ENCODE measurements around the gene SPAAR. TPM values are rescaled to one million over a fixed set of nuclear protein-coding genes. Genes with fewer than 3 reads are reported as not detected.
"Not testable (repeated sequence)": the region's sequence is repeated elsewhere in the genome, so short reads cannot be mapped to it uniquely, and the experiment has no call there.

SPAAR gene
- total RNA-seq, 1 experiment from 2014 or later = 0.72 TPM

DNA sequence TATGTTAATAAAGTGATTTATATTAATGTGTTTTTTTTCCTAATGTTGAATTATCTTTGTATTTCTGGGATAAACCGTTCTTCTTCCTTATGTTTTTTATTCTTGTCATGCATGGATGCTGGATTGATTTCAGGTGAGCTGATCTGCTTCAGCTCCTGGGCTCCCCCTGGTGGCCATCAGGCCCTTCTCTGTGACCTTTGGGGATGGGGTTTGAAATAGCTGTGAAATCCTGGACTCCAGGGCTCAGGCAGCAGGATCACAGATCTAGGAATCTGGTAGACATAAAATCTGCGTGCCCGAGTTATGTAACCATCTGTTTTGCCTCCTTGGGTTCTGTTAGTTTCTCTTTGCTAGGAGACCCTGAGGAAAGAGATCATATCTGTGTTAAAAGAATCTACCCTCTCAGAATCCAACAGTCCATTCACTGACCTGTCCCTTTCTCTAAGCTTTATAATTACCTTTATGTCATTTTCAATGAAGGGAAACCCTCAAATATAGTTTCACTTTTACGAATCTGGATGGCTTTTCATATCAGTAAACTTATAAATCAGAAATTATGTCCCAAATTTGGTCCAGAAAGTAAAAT lies 26.9 kb upstream of the SPAAR start:
- CTCF ChIA-PET = interaction anchor here (0.5 to 1.7 kb wide), 49 partner anchors 8 to 1406 kb away, joined by 3 to 63 read pairs (median 4); partner anchors contain the start of genes HINT2 and NPR2

DNA sequence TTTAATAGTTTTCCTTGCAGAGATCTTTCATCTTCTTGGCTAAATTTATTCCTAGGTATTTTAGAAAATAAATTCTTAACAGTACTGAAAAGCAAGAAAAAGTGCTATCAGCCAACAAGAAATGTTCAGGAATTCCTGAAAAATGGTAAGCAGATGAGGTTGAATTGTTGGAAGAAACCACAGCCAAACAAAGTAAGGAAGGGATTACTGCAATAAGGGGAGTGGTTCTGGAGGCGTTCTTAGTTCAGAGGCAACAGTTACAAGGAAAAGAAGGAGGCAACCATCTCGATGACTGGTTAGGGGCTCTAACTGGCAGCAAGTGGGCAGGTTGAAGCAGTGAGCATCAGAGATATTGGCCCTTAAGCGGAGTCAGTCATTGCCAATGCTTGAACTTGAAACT lies 26.3 kb upstream of the SPAAR start:
- Mint-ChIP-seq H3K27me3 (ENCODE audit: insufficient read depth, unreplicated experiment) (peaks cover 11% of the 10 kb centered on the region), H3K9me3 (ENCODE audit: unreplicated experiment) (no peaks in the 10 kb centered on the region), H3K27ac (ENCODE audit: low read depth, unreplicated experiment) (no peak overlapping the region), H3K4me3 (ENCODE audit: unreplicated experiment) (no peak overlapping the region), H3K4me1 (ENCODE audit: insufficient read depth, unreplicated experiment) (peaks cover 6% of the 10 kb centered on the region), H3K36me3 (ENCODE audit: insufficient read depth, unreplicated experiment) (no peaks in the 10 kb centered on the region)
- TF ChIP-seq, protein P1, sequence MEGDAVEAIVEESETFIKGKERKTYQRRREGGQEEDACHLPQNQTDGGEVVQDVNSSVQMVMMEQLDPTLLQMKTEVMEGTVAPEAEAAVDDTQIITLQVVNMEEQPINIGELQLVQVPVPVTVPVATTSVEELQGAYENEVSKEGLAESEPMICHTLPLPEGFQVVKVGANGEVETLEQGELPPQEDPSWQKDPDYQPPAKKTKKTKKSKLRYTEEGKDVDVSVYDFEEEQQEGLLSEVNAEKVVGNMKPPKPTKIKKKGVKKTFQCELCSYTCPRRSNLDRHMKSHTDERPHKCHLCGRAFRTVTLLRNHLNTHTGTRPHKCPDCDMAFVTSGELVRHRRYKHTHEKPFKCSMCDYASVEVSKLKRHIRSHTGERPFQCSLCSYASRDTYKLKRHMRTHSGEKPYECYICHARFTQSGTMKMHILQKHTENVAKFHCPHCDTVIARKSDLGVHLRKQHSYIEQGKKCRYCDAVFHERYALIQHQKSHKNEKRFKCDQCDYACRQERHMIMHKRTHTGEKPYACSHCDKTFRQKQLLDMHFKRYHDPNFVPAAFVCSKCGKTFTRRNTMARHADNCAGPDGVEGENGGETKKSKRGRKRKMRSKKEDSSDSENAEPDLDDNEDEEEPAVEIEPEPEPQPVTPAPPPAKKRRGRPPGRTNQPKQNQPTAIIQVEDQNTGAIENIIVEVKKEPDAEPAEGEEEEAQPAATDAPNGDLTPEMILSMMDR (IDR thresholded peaks at IDR 0.05; ENCODE audit: unreplicated experiment) = no peak
- no TSS peak for BruUV-seq (replicated peaks)
- intact Hi-C loops (cut with micrococcal nuclease) = loop anchor here (1.0 to 2.0 kb wide), 5 partner anchors 34 to 147 kb away; partner anchors contain the start of gene HINT2
- POLR2A ChIA-PET = interaction anchor here (1.3 kb wide), 1 partner anchor 69 kb away, joined by 7 read pairs; the partner anchor contains the start of gene HINT2
- CTCF ChIA-PET = interaction anchor here (0.8 to 1.7 kb wide), 27 partner anchors 9 to 221 kb away, joined by 3 to 63 read pairs (median 4); partner anchors contain the start of genes HINT2 and NPR2
- DNase-seq (ENCODE audit: unreplicated experiment) = no peak

More for the DNA sequence above, 26.9 kb upstream of the SPAAR start:
- no peak overlapping the region for H3K4me3 Mint-ChIP-seq (ENCODE audit: unreplicated experiment)
- intact Hi-C loops (cut with micrococcal nuclease) = loop anchor here (1.0 to 2.0 kb wide), 5 partner anchors 34 to 146 kb away; partner anchors contain the start of gene HINT2
- POLR2A ChIA-PET = interaction anchor here (0.7 to 1.4 kb wide), 10 partner anchors 23 to 186 kb away, joined by 3 to 7 read pairs (median 5); partner anchors contain the start of genes FAM221B, GBA2, HINT2 and HRCT1
- peaks cover 6% of the 10 kb centered on the region for H3K4me1 Mint-ChIP-seq (ENCODE audit: insufficient read depth, unreplicated experiment)
- no TSS peak for BruUV-seq (replicated peaks)
- DNase-seq (ENCODE audit: unreplicated experiment) = peak; percentile 80
- H3K9me3 Mint-ChIP-seq (ENCODE audit: unreplicated experiment) = peaks cover 3% of the 10 kb centered on the region
- H3K36me3 Mint-ChIP-seq (ENCODE audit: insufficient read depth, unreplicated experiment) = no peaks in the 10 kb centered on the region
- peaks cover 16% of the 10 kb centered on the region for H3K27me3 Mint-ChIP-seq (ENCODE audit: insufficient read depth, unreplicated experiment)
- no peak overlapping the region for H3K27ac Mint-ChIP-seq (ENCODE audit: low read depth, unreplicated experiment)
- TF ChIP-seq, protein P1 (IDR thresholded peaks at IDR 0.05; ENCODE audit: unreplicated experiment) = peak; percentile 95

DNA sequence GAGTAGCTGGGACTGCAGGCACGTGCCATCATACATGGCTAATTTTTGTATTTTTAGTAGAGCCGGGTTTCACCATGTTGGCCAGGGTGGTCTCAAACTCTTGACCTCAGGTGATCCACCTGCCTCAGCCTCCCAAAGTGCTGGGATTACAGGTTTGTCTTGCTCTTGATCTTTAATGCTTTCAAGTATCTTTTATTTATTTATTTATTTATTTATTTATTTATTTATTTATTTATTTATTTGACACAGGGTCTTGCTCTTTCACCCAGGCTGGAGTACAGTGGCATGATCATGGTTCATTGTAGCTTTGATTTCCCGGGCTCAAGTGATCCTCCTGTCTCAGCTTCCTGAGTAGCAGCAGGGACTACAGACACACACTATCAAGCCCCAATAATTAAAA lies 24.4 kb upstream of the SPAAR start:
- DNase-seq (ENCODE audit: unreplicated experiment); H3K4me1 Mint-ChIP-seq (ENCODE audit: insufficient read depth, unreplicated experiment); H3K4me3 Mint-ChIP-seq (ENCODE audit: unreplicated experiment); intact Hi-C loops (cut with micrococcal nuclease); H3K9me3 Mint-ChIP-seq (ENCODE audit: unreplicated experiment); H3K27ac Mint-ChIP-seq (ENCODE audit: low read depth, unreplicated experiment); POLR2A ChIA-PET; BruUV-seq (replicated peaks); H3K36me3 Mint-ChIP-seq (ENCODE audit: insufficient read depth, unreplicated experiment): not testable (repeated sequence)
- CTCF ChIA-PET = interaction anchor here (0.9 to 1.2 kb wide), 2 partner anchors 59 to 94 kb away, joined by 3 to 4 read pairs; no protein-coding TSS in a partner anchor
- H3K27me3 Mint-ChIP-seq (ENCODE audit: insufficient read depth, unreplicated experiment) = peaks cover 11% of the 10 kb centered on the region

DNA sequence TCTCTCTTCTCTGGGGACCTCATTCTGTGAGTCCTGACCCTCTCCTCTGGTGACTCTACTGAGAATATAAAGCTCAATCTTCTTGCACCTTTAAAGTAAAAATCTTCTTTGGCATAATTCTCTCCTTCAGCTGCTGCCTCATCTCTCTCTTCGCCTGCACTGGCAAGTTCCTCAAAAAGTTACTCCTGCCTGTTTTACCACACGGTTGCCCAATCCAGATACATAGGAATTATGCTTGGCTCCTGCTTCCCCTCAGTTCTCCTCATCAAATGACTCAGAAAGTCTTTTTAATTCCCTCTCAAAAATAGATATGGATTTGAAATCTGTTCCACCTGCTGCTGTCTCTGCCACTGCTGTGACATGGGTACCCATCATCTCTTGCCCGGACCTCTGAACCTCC lies 17.6 kb upstream of the SPAAR start:
- DNase-seq (ENCODE audit: unreplicated experiment) = no peak
- no peaks in the 10 kb centered on the region for H3K36me3 Mint-ChIP-seq (ENCODE audit: insufficient read depth, unreplicated experiment)
- TF ChIP-seq, protein P1 (IDR thresholded peaks at IDR 0.05; ENCODE audit: unreplicated experiment) = no peak
- intact Hi-C loops (cut with micrococcal nuclease) = no loop called here
- H3K4me3 Mint-ChIP-seq (ENCODE audit: unreplicated experiment) = no peak overlapping the region
- H3K4me1 Mint-ChIP-seq (ENCODE audit: insufficient read depth, unreplicated experiment) = no peaks in the 10 kb centered on the region
- no peak overlapping the region for H3K27ac Mint-ChIP-seq (ENCODE audit: low read depth, unreplicated experiment)
- ChIA-PET POLR2A (no interaction called here), CTCF (interaction anchor here (0.6 to 2.5 kb wide), 9 partner anchors 9 to 103 kb away, joined by 3 to 12 read pairs (median 3); no protein-coding TSS in a partner anchor)
- BruUV-seq (replicated peaks) = no TSS peak
- no peaks in the 10 kb centered on the region for H3K9me3 Mint-ChIP-seq (ENCODE audit: unreplicated experiment)
- peaks cover 14% of the 10 kb centered on the region for H3K27me3 Mint-ChIP-seq (ENCODE audit: insufficient read depth, unreplicated experiment)
